ENCODE measurements around the gene ZNF524.

Gene ZNF524

DNA sequence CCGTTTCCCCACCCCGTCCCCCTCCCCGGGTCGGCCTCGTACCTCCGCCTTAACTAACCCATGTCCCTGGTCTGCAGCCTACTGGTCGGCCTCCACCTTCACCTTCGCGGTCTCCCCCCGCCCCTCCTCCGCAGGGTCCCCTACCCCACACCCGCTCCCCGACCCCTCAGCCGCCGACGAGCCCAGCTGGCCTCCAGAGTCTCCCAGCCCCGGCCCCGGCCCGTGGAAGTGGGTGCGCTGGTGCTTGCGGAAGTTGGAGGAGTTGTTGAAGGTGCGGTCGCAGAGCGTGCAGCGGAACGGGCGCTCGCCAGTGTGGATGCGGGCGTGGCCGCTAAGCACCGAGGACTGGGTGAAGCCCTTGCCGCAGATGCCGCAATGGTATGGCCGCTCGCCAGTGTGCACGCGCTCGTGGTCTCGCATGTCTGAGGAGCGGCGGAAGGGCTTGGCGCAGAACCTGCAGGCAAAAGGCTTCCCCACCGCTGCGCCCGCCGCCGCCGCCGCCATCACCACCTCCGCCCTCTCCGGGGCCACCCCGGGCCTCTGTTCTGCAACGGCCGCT, 21.7 kb downstream of the ZNF524 start:
- no peak for FAIRE-seq

DNA sequence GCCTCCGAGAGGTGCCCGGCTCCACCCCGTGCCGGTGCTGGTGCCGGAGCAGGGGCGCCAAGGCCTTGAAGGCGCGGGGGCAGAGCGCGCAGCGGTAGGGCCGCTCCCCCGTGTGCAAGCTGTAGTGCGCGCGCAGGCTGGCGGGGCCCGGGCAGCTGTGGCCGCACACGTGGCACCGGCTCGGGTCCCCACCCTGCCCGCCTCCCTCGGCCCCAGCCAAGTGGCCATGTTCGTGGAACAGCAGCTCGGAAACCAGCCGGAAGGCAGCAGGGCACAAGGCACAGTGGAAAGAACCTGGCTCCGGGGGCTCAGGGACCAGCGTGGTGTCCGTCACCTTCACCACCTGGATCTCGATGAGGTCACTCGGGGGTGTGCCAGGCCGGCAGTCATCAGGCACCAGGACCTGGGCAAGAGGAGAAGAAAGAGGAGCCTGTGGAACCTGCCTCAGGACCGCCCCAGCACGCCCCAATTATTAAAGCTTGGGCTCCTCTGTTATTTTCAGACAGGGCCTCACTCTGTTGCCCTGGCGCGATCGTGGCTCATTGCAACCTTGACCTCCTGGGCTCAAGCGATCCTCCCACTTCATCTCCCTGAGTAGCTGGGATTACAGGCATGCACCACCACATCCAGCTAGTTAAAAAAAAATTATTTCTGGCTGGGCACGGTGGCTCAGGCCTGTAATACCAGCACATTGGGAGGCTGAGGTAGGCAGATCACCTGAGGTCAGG, 22.3 kb downstream of the ZNF524 start:
- no peak for FAIRE-seq

- no peak for FAIRE-seq
Observed at GRCh38 chr19:55623130-55623529, 23.0 kb downstream of the ZNF524 start.

GRCh38 chr19:55623561-55623960, 23.5 kb downstream of the ZNF524 start:
- no peak for FAIRE-seq

DNA sequence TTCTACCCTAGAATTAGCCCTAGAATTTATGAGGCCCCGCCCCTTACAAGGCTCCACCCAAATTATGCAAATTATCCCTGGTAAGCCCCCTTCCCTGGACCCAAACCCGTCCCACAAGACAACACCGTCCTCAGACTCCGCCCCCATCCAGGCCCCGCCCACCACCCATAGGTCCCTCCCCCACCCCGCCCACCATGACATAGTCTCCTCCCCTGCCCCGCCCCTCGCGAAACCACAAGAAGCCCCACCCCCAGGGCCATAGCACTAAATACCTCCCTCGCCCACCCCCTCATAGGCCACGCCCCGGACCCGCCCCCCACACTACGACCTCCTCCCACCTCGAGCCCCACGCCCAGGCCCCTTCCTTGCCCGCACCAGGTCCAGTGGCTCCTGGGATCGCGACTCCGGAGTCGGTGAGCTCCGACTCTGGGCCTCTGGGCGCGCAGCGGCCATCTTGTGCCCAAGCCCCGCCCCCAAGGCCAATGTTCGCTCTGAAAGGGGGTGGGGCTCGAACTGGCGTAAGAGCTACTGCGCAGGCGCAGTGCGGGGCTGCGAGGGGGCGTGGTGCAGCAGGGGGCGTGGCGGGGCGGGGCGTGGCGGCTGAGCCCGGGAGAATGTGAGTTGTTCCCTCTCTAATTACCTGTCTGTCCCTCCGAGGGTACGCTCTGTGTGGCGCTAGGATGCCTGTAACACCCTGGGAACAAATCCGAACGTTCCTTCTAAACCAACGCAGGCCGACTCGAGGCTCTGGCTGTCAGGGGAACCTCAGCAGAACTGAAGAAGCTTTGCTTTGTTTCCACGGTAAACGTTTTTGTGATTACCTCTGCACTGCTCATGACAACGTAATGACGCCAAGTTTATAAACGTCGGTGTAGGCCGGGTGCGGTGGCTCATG, 24.3 kb downstream of the ZNF524 start, which contains the start of gene ZNF784:
Gene ZNF784 (minus strand): TSS at position 458 of the 895 bp plus-strand sequence. CDS start 5 bp downstream, at position 453.
- no peak for FAIRE-seq

DNA sequence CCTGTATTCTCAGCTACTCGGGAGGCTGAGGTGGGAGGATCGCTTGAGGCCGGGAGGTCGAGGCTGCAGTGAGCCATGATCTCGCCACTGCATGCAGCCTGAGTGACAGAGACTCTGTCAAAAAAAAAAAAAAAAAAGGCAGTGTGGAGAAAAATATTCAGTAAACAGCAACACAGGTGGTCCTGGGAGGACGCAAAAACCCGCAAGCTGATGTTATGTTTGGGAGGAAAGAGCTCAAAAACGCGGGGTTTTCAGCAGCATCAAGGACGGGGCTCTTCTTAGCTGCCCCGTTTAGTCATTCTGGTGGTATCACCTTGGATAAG, 24.9 kb downstream of the ZNF524 start:
- FAIRE-seq = no peak

- FAIRE-seq = no peak
Observed at GRCh38 chr19:55626350-55626749, 26.3 kb downstream of the ZNF524 start.

DNA sequence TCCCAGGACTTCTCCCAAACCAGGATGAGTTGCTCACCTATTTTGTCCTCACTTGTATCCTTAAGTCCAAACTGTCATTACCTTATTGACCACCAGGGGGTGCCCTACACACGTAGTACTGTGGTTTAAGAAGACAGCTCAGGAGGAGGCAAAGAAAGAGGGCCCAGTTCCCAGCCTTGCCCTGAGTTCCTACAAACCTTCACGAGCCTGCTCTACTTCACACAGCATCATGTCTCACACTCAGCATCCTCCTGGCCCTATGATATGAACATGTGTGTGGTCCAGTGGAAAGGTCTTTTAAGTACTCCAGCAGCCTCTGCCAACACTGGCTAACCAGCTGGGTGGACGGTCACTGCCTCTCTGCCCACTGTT, 32.4 kb downstream of the ZNF524 start:
- peak; percentile 33 for FAIRE-seq

DNA sequence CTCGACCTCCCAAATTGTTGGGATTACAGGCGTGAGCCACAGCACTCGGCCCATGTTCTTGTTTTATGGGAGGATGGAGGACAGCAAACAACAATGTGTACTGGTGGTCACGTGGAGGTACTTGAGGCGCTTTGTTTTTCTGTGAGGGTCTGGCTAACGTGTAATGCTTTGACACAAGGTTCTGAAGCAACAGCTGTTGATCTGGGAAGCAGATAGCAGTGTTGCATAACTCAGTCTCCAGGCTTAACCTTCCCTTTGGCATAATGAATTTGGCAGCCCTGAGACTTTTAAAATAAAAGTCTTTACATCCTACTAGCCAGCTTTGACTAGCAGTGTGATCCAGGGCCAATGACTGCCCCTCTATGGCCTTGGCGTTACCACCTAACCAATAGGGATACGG, 33.8 kb downstream of the ZNF524 start:
- FAIRE-seq = no peak

- no peak for FAIRE-seq
Observed at GRCh38 chr19:55635334-55635717, 35.2 kb downstream of the ZNF524 start.

- no peak for FAIRE-seq
Observed at GRCh38 chr19:55635856-55636440, 35.9 kb downstream of the ZNF524 start.

DNA sequence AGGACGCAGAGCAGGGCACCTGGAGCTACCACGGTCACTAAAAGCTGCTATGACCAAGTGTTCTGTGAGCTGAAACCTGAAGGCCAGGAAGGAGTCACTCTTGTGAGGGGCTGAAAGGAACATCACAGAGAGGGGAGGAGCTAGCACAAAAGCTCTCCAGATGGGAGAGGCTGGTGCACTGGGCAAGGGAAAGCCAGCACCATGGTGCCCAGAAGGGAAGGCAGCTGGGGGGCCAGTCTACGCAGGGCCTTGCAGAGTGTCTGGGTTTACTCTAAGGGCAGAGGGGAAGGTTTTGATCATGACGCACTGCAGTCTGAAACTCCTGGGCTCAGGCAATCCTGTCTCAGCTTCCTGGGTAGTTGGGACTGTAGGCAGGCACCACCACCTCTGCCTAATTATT, 36.6 kb downstream of the ZNF524 start:
- FAIRE-seq = no peak

DNA sequence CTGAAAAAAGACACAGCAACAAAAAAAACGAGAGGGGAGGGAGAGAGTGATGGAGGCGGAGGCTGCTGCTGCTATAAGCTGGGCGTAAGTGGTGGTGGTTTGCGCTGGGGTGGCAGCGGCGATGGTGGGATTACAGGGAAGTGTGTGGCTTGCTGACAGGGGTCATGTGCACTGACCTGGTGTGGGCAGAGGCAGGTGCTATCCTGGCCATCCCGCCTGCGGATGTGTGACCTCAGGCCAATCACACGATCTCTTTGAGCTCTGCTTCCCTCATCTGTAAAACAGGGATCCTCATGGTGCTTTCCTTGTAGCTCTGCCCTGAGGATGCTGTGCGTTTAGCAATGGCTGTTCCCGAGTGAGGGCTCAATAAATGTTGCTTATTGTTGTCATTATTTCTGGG, 37.4 kb downstream of the ZNF524 start:
- no peak for FAIRE-seq

DNA sequence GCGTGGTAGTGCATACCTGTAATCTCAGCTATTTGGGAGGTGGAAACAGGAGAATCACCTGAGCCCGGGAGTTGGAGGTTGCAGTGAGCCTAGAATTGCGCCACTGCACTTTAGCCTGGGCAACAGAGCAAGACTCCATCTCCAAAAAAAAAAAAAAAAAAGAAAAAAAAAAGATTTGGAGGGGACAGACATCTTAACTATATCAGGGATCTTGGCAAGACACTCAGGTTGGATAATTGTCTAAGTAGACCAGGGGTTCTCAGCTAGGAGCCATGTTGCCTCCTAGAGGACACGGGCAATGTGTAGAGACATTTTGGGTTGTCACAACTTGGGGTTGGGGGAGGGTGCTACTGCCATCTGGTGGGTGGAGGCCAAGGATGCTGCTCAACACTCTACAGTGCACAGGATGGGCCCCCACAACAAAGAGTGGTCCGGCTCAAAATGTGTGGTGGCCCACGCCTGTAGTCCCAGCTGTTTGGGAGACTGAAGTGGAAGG, 38.8 kb downstream of the ZNF524 start:
- FAIRE-seq = no peak

GRCh38 chr19:55640043-55640576, 40.0 kb downstream of the ZNF524 start:
- FAIRE-seq = no peak

DNA sequence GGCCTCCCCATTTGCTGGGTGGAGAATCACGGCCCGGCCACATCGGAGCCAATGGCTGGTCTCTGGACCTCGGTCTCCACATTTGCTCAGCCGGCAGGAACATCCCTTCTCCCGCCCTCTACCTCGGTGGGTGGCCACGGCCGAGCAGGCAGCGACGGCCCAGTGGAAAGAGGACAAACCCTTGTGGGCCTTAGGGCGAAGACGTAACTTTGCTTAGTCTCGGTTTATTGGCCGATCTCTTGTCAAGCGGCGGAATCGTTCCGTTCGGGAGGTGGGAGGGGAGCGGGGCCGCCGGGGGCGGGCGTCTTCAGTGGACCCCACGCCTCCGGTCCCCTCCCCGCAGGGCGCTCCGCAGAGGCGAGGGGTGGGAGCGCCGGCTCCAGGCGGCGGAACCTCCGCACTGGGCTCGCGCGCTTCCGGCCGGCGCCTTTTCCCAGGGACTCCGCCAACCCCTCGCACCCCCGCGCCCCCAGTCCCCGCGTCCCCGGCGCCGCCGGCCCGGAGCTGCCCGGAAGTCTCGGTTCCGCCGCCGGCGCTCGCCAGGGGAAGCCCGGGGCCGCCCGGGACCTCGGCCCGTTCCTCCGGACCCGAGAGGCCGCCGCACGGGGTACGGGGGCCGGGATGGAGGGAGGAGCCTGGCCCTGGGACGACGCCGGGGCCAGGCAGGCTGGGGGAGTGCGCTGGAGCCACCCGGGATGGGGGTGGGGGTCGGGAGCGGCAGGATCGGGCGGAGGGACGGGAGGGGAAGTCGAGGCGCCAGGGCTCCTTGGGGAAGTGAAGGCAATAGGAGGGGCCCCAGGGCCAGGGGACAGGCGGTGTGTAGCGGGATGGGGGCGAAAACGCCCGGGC, 40.7 kb downstream of the ZNF524 start, which contains the start of gene ZNF580:
Gene ZNF580 (plus strand): TSS at position 426 of the 849 bp plus-strand sequence. CDS start 1,507 bp downstream, outside the sequence.
- no peak for FAIRE-seq

- FAIRE-seq = no peak
Observed at GRCh38 chr19:55641426-55642152, 41.5 kb downstream of the ZNF524 start.

GRCh38 chr19:55642153-55643002, 42.3 kb downstream of the ZNF524 start:
- FAIRE-seq = no peak

DNA sequence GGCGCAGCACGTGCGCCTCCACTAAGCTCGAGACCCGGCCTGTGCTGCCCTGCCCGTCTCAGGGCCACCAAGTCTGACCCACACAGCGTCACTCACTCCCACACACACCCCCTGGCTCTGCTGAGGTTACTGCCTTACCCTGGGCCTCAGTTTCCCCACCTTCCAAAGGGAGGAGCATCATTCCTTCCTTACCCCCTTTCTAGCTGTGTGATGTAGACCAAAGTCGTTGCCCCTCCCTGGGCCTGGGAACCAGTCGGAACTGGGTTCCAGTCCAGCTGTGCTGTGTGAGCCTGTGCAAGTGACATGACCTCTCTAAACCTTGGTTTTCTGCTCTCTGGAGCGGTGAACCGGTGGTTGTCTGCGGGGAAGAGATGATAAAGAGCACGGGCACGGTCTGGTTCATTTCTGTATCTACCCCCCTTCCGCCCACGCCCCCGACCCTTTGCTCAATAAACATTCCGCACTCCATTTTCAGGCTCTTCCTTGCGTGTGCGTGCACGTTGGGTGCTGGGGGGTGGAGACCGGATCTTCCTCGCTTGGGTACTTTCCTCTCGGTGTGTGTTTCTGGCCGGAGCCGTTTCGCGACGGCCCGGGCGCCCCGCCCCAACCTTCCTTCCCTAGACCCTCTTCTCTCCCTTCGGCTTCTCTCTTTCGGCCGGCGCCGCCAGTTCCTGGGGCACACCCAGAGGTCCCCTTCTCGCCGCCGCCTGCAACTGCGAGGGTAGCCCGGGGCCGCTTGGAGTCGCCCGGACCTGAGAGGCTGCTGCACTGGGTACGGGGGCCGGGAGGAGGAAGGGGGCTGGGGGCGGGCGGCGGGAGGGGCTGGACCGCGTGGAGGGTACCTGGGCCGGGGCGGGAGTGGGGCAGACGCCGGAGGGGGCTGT, 43.2 kb downstream of the ZNF524 start, which contains the start of gene ZNF581:
Gene ZNF581 (plus strand): TSS at position 647 of the 884 bp plus-strand sequence. CDS start 923 bp downstream, outside the sequence.
- FAIRE-seq = no peak
